NCI-H748 (cell line): ENCODE measurements around the gene GART.

Experiments used
- DNase-seq: peaks from one replicate; lab custom pipeline; 2025; ENCODE audit not compliant: unreplicated experiment; lab: John Stamatoyannopoulos, UW

GART gene

DNA sequence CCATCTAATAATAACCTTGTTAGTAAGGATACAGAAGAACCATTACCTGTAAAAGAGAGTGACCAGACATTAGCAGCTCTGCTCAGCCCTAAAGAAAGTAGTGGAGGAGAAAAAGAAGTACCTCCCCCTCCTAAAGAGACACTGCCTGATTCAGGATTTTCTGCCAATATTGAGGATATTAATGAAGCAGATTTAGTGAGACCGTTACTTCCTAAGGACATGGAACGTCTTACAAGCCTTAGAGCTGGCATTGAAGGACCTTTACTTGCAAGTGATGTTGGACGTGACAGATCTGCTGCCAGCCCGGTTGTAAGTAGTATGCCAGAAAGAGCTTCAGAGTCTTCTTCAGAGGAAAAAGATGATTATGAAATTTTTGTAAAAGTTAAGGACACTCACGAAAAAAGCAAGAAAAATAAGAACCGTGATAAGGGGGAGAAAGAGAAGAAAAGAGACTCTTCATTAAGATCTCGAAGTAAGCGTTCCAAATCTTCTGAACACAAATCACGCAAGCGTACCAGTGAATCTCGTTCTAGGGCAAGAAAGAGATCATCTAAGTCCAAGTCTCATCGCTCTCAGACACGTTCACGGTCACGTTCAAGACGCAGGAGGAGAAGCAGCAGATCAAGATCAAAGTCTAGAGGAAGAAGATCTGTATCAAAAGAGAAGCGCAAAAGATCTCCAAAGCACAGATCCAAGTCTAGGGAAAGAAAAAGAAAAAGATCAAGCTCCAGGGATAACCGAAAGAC lies 12.5 kb upstream of the GART start:
- no peak for DNase-seq

DNA sequence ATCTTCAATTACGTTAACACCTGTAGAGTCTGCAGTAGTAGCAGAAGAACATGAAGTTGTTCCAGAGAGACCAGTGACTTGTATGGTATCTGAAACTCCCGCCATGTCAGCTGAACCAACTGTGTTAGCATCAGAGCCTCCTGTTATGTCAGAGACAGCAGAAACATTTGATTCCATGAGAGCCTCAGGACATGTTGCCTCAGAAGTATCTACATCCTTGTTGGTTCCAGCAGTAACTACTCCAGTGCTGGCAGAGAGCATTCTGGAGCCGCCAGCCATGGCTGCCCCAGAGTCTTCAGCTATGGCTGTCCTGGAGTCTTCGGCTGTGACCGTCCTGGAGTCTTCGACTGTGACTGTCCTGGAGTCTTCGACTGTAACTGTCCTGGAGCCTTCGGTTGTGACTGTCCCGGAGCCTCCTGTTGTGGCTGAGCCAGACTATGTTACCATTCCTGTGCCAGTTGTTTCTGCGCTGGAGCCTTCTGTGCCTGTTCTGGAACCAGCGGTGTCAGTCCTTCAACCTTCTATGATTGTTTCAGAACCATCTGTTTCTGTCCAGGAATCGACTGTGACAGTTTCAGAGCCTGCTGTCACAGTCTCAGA lies 11.2 kb upstream of the GART start:
- no peak for DNase-seq

- DNase-seq: no peak
Measured at GRCh38 chr21:33552093-33552998, 10.4 kb upstream of the GART start.

DNA sequence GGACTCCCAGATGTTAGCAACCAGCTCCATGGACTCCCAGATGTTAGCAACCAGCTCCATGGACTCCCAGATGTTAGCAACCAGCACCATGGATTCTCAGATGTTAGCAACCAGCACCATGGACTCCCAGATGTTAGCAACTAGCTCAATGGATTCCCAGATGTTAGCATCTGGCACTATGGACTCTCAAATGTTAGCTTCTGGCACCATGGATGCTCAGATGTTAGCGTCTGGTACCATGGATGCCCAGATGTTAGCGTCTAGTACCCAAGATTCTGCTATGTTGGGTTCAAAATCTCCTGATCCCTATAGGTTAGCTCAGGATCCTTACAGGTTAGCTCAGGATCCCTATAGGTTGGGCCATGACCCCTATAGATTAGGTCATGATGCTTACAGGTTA lies 9.7 kb upstream of the GART start:
- DNase-seq: no peak

- no peak for DNase-seq
Measured at GRCh38 chr21:33550772-33551660, 9.1 kb upstream of the GART start.

GRCh38 chr21:33549848-33550771 lies 8.2 kb upstream of the GART start:
- DNase-seq: no peak

DNA sequence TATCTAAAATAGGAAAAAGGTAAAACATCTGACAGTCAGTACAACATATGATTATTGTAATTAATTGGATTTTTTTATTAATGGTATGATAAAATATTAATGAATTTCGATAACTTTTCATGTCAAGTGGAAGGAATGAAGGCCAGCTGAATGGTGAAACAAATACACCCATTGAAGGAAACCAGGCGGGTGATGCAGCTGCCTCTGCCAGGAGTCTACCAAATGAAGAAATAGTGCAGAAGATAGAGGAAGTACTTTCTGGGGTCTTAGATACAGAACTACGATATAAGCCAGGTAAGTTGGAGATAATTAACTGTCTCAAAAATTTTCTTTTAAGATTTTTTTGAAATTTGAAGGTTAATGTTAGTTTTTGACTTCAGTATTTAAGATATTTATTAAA lies 4.2 kb upstream of the GART start:
- no peak for DNase-seq

DNA sequence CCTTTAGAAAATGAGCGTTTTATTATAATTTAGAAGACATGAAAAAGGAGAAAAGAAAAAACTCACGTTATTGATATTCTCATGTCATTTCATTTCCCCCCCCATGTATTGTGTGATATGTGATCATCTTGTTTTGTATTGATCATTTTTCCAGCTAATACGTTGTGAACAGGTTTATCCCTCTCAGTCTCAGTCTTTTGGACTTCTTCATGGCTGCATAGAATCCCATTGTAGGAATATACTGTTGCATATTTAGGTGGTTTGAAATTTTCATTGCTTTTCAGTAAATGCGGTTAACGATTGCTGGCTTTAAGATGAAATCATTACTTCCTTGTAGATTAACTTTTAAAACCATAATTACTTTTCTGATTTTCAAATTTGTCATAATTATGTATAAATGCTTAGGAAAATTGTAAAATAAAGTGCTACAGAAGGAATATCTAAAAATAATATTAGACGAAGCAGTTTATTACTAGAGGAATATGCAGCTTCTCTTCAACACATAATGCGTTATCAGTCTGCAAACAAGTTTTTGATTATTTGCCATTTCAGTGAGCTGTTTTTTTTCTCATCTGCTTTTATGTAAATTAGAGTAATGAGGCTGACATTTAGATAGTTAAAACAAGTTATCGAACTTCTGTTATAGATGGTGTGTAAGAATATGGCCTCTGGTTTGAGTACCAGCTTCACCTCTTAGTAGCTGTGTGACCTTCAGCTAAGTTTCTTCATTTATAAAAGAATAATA lies 2.7 kb upstream of the GART start:
- no peak for DNase-seq

DNA sequence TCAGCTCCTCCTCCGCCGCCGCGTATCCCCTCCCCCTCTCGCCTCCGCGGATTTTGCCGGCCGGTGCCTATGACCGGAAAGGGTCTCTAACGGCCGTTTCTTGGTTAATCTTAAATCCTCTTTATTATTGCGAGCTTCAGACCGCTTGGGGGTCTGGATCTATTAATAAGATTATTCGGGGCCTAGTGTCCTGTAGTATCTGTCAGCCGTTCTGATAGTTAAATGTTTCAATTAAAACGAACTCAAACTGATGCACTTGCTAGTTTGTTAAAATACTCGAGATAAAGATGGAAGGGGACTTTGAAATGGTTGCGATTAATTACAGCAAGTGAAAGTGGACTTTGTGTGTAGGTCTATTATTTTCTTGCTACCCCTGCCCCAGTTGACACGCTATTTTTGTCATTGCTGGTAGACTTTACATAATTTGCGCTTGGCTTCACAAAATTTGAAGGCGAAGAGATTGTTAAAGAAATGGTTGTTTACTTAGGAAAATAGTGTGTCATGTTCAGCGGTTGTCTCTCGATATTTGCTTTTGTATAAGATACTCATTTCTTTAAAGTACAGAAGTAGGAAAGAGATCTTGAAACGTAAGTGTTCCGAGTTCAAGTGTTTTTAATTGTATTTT lies 1.7 kb upstream of the GART start:
- DNase-seq: peak; percentile 49

GRCh38 chr21:33542640-33543504 lies 955 bp upstream of the GART start, which contains the start of gene SON:
Gene SON (plus strand): TSS chr21:33543038. CDS start chr21:33543093, 55 bp downstream.
- peak; percentile 98 for DNase-seq

- no peak for DNase-seq
Measured at GRCh38 chr21:33541105-33541711, 709 bp downstream of the GART start.

DNA sequence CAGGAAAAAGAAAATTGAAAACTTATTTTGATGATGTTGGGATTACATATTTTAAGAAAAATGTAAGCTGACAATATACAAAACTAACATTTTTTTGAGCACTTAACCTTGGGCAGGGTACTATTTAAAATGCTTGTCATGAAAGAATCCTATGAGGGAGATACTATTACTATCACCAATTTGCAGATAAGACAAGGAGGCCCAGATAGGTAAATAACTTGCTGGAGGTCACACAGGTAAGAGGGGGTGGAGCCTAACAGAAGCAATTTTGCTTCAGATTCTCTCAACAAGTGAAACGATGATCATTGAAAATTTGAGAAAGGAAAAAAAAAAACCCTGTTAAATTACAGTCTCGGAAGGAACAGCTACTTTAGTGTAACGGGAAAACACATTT lies 1.2 kb downstream of the GART start:
- peak; percentile 3 for DNase-seq

- no peak for DNase-seq
Measured at GRCh38 chr21:33539616-33540015, 2.3 kb downstream of the GART start.

DNA sequence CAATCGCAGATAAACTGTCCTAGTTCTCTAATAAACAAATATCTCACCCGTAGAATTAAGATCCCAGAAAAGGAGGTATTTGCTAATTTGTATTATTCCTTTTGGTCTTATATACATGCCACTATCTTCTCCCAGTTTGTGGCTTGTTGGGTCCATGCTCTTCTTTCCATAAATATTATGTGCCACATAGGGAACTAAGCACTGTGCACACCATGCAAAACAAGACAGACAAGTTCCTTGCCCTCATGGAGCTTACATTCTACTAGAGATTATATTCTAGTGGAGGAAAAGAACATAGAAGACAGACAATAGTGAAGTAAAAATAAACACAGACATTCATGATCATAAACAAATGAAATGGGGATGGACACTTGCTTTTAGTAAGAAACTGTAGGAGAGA lies 4.7 kb downstream of the GART start:
- DNase-seq: no peak

GRCh38 chr21:33531007-33531406 lies 10.9 kb downstream of the GART start:
- no peak for DNase-seq

DNA sequence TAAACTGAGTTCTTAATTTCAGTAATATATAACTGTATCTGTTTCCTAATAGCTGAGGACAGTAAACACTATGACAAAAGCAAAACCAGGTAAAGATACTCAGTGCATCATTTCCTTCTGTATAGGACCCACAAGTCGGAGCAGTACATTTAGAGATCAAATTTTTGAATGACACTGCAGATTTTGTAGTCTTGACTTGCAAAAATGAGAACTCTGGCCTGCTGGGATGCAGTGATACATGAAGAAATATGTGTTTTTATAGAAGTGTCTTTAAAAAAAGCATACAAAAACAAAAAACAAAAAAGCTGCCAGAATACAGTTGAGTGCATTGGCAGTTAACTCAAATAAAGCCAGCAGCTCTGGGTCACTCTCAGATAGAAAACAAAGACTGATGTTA lies 19.0 kb downstream of the GART start:
- no peak for DNase-seq

DNA sequence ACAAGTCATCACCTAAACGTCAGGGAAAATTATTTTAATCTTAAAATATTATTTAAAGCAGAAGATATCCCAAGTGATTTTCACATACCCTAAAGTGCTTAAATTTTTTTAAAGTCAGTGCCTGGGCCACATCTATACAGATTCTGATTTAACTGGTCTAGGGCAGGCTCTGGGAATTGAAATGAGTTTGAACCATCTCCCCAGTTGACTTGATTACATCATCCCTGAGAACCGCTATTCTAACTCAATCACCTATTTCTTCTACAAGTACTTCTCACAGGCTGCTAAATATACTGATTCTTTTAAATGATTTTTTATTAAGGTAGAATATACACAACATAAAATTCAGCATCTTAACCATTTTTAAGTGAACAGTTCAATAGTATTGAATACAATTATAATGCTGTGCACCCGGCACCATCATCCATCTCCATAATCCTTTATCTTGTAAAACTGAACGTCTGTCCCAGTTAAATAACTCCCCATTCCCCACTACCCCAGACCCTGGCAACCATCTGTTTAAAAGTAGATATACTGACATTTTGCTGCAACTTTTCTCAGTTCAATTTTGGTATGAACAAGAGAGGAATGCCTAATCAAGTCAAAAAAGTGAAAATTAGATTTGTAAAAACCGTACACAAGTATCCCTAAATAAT lies 19.5 kb downstream of the GART start:
- DNase-seq: no peak
